ENCODE data around the gene RPTOR.

GRCh38 chr17:80877729-80878303 lies 333.2 kb downstream of the RPTOR start:
- TF ChIP-seq EZH2 (IDR thresholded peaks at IDR 0.05; ENCODE audit: insufficient read depth, poor library complexity, severe bottlenecking) (no peak), EZH2phosphoT487 (IDR thresholded peaks at IDR 0.05; ENCODE audit: insufficient read depth, low read depth) (no peak)
